WI38 (cell line): ENCODE data around the gene FERMT2.

Source experiments
- H3K4me3 ChIP-seq: 2 replicates; pipeline ENCODE4 v1.5.1; 2011; ENCODE audit warnings: low read depth, mild to moderate bottlenecking, control low read depth, low read length
- TF ChIP-seq, protein P1 (sequence below): IDR thresholded peaks from 2 replicates; pipeline ENCODE4 v1.5.1; 2012; ENCODE audit warnings: low read depth, mild to moderate bottlenecking, control low read depth, low read length

The FERMT2 gene

DNA sequence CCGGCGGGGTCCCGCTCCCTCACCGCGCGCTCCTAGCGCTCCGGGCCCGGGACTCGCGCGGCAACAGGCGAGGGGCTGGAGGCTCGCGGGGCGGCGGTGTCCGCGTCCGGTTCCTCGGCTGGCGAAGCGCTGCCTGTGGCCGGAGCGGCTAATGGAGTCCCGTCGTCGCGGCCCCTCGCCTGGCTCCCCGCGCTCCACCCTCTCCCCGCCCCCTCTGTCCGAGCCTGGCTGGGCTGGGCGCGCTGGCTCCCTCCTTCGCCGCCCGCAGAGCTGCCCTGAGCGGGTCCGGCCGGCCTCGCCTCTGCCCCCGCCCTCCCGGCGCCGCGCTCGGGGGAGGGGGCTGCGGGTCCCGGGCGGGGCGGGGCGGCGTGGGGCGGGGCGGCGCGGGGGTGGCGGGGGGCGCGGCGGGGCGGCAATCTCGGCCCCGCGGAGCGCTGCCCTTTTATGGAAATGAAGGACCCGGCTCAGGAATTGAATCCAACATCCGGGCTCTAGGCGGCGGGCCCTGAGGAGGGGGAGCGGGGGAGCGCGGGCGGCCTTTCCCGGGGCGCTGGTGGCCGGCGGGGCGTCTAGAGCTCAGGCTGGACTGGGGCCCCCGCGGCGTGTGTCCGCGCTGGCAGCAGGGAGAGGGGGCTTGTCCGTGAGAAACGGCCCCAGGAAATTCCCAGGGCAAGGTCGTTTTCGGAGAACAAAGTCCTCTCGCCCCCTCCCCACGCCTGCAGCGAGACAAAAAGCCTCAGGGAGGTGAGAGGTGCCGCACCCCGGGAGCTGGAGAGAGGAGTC is at the start of gene FERMT2:
Gene FERMT2 (minus strand): TSS at position 153 of the 783 bp plus-strand sequence. CDS start 482 bp downstream, outside the sequence.
- peak within 1 kb of the TSS; percentile 98 for H3K4me3 ChIP-seq
- TF ChIP-seq, protein P1, sequence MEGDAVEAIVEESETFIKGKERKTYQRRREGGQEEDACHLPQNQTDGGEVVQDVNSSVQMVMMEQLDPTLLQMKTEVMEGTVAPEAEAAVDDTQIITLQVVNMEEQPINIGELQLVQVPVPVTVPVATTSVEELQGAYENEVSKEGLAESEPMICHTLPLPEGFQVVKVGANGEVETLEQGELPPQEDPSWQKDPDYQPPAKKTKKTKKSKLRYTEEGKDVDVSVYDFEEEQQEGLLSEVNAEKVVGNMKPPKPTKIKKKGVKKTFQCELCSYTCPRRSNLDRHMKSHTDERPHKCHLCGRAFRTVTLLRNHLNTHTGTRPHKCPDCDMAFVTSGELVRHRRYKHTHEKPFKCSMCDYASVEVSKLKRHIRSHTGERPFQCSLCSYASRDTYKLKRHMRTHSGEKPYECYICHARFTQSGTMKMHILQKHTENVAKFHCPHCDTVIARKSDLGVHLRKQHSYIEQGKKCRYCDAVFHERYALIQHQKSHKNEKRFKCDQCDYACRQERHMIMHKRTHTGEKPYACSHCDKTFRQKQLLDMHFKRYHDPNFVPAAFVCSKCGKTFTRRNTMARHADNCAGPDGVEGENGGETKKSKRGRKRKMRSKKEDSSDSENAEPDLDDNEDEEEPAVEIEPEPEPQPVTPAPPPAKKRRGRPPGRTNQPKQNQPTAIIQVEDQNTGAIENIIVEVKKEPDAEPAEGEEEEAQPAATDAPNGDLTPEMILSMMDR: no peak

GRCh38 chr14:52998376-52999015 is 47.6 kb upstream of the FERMT2 start:
- no peak overlapping the region for H3K4me3 ChIP-seq
- TF ChIP-seq, protein P1: no peak

DNA sequence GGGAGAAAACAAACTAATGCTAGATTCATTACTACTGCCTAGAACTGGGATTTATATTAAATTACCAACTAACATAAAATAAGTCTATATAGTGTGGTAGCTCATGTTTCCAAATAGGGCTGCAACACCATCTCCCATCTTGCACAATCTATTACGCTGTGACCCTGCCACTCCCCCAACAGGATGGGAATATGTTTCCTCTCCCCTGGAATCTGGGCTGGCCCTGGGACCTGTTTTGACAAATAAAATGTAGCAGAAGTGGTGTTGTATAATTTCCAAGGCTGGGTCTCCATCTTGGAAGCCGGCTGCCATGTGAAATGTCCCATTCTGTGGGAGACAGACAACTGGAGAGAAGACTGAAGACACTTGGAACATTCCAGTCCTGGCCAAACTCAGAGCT is 45.6 kb upstream of the FERMT2 start:
- TF ChIP-seq, protein P1: no peak
- H3K4me3 ChIP-seq: no peak overlapping the region

DNA sequence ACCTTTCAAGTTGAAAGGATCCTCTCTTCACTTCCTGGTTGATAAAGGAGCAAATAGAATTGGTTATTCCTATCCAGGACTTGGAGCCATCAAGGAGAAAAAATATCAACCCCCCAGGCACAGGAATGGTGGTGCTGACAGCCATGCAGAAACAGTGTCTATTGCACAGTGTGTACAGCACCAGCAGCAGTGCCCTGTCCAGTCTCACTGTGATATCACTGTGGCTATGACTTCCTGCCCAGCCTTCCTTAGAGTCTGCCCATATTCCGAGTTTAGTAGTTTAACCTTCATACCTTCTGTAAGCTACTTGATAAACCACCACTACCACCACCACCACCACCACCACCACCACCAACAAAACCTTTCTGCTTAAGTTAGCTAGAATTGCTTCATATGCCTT is 45.1 kb upstream of the FERMT2 start:
- TF ChIP-seq, protein P1: no peak
- no peak overlapping the region for H3K4me3 ChIP-seq

GRCh38 chr14:52992236-52992870 is 41.5 kb upstream of the FERMT2 start:
- TF ChIP-seq, protein P1: no peak
- no peak overlapping the region for H3K4me3 ChIP-seq

DNA sequence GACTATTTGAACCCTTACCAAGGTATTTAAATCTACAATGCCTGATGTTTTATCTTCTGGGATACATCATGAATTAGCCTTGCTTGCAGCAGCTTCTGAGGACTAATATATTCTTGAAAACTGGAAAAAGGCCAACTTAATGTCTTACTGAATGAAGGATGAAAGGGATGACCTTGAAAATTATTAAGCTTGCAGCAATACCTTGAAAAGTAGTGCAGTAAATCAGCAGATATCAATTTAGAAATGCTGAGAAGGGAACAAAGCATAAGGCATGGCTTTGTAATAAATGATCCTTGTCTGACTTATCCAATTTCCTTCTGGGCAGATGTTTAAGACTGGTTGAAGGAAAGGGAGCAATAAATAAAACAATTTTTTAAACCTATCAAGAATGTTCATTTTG is 37.3 kb upstream of the FERMT2 start:
- no peak overlapping the region for H3K4me3 ChIP-seq

More for the DNA sequence above, 37.3 kb upstream of the FERMT2 start:
- TF ChIP-seq, protein P1: no peak
